Stimulated activated CD8-positive, alpha-beta memory T cell treated with anti-CD3 and anti-CD28 coated beads, Interleukin-12 subunit alpha, Interleukin-12 subunit beta, amount 100 ng/mL, for 4 hours (primary cell): Measurements from ENCODE around the gene CTSH.

Experiments
- DNase-seq: peaks from one replicate; pipeline ENCODE4 v3.0.0-alpha.2; 2020; ENCODE audit warnings: low read depth

Gene CTSH

GRCh38 chr15:78977591-78978347, 32.9 kb upstream of the CTSH start:
- no peak for DNase-seq

- no peak for DNase-seq
These were observed 32.3 kb upstream of the CTSH start for GRCh38 chr15:78977091-78977571.

- DNase-seq, result no peak
These were observed 31.8 kb upstream of the CTSH start for GRCh38 chr15:78976691-78977090.

GRCh38 chr15:78974272-78974918, 29.5 kb upstream of the CTSH start:
- no peak for DNase-seq

GRCh38 chr15:78969687-78970349, 25.0 kb upstream of the CTSH start:
- no peak for DNase-seq

GRCh38 chr15:78968539-78969271, 23.9 kb upstream of the CTSH start:
- no peak for DNase-seq

- no peak for DNase-seq
These were observed 23.3 kb upstream of the CTSH start for GRCh38 chr15:78968114-78968513.

- DNase-seq, result no peak
These were observed 15.5 kb upstream of the CTSH start for GRCh38 chr15:78960308-78960707.

GRCh38 chr15:78959360-78959759, 14.5 kb upstream of the CTSH start:
- DNase-seq, result no peak

- no peak for DNase-seq
These were observed 12.7 kb upstream of the CTSH start for GRCh38 chr15:78957416-78958093.

- no peak for DNase-seq
These were observed 12.1 kb upstream of the CTSH start for GRCh38 chr15:78956937-78957336.

- no peak for DNase-seq
These were observed 10.5 kb upstream of the CTSH start for GRCh38 chr15:78955355-78955754.

GRCh38 chr15:78951841-78952238, 7.0 kb upstream of the CTSH start:
- DNase-seq, result no peak

GRCh38 chr15:78950902-78951840, 6.3 kb upstream of the CTSH start:
- no peak for DNase-seq

- no peak for DNase-seq
These were observed 5.5 kb upstream of the CTSH start for GRCh38 chr15:78950343-78950742.

GRCh38 chr15:78949461-78949860, 4.6 kb upstream of the CTSH start:
- DNase-seq, result no peak

- DNase-seq, result no peak
These were observed 2.7 kb upstream of the CTSH start for GRCh38 chr15:78947506-78947905.

- no peak for DNase-seq
These were observed 1.6 kb upstream of the CTSH start for GRCh38 chr15:78946493-78946892.

GRCh38 chr15:78944202-78944625, 632 bp downstream of the CTSH start:
- DNase-seq, result no peak

GRCh38 chr15:78943692-78944091, 1.2 kb downstream of the CTSH start:
- no peak for DNase-seq

- DNase-seq, result no peak
These were observed 2.1 kb downstream of the CTSH start for GRCh38 chr15:78942741-78943140.
